SU-DHL-6 (cell line): ENCODE results near the gene SNAPIN.

ENCODE experiments used
- CTCF ChIP-seq: fragments of 200-600 bp; sonication (generic); IDR thresholded peaks from one replicate; pipeline ENCODE4 v1.5.1; 2017; ENCODE audit warnings: antibody characterized with exemption, mild to moderate bottlenecking, low read length, moderate library complexity; ENCODE audit not compliant: insufficient read depth, poor library complexity, severe bottlenecking
- EZH2phosphoT487 ChIP-seq: fragments of 200-600 bp; sonication (generic), shearing (Covaris generic); conservative IDR thresholded peaks from 2 replicates; pipeline ENCODE4 v1.6.1; 2018; ENCODE audit warnings: mild to moderate bottlenecking, antibody characterized with exemption, low read length, moderate library complexity, mixed read lengths

DNA sequence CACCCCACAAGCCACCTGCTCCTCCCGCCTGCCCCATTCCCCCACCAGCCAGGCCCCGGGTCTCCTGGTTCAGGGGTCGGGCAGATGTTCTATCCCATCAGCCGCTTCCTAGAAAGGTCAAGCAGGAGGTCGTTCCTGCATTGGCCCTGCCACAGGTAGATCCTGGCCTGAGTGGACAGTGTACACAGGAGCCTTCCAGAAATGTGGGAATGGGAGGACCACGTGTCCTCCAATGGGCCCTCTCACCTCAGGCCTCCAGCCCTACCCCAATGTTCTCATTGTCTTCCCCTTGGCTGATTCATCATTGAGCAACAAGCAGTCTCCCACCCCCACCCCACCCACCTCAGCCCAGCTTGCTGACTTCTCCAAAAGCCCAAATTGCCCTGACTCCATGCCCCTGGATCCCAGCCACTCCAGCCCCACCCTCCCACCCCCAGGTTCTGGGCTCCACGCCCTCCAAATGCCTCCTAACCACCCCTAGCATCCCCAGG is 47.6 kb upstream of the SNAPIN start:
- TF ChIP-seq CTCF (no peak), EZH2phosphoT487 (no peak)
